Smooth muscle cell of the umbilical artery (primary cell): ENCODE results near the gene WASHC4. TPM values are rescaled to one million over a fixed set of nuclear protein-coding genes. Genes with fewer than 3 reads are reported as not detected.

Experiments
- total RNA-seq: library from RNA; depleted of rRNA; stranded (reverse); fragments of >200 nt; gene quantifications from 2 replicates; pipeline ENCODE4 v1.2.3, GENCODE V29; 2014

Gene WASHC4
- 106 and 134 TPM in 2 replicates for total RNA-seq

DNA sequence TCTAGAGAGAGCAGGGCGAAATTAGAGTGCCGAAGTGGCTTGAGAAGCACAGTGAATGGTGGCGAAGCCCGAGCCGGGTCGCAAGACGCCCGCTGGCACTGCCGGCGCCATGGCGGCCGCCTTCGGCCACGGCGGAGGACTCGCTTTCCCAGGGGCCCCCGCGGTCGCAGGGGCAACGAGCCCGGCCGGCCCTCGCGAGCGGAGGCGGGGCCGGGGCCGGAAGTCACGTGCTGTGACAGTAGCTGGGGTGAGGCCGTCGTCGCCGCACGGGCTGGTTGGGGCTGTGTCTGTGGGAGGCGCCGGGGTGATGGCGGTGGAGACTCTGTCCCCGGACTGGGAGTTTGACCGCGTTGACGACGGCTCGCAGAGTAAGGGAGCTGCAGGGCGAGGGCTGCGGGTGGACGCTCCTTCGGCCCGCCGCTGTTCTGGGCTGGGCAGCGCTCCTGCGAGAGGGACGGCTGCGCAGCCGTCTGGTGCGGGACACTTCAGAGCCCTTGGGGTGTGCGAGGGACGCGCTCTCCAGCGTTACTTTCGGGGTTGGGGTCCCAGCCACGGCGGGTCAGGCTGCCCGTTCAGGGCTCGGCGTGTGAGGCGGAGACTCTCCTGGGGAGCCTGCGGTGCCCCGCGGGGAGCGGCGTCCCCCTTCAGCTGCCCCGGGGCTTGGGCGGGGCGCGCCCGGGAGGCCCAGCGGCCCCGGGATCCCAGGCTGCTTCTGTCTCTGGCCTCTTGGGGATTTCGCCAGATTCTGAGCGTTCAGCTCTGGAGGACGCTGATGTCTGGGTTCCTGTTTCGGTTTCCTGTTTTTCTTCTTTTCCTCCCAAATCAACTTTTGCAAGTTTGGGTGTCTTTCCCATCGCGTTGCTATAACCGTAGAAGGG is at the start of gene WASHC4:
Gene WASHC4 (plus strand): TSS at position 238 of the 878 bp plus-strand sequence. CDS start 70 bp downstream, at position 308.

GRCh38 chr12:105084251-105085250 is 23.0 kb upstream of the WASHC4 start, which contains the start of gene ALDH1L2:
Gene ALDH1L2, minus strand, starts transcription at chr12:105084458. Its CDS starts 22 bp downstream, at chr12:105084436.

Other genes starting within 250 kb of the WASHC4 start
- gene SLC41A2, start 149.4 kb upstream of the WASHC4 start, total RNA-seq = 29.7 and 40.3 TPM in 2 replicates
- 3.3 and 6.5 TPM in 2 replicates for gene NOPCHAP1, start 121.4 kb upstream of the WASHC4 start, total RNA-seq
- gene ALDH1L2, start 23.3 kb upstream of the WASHC4 start, total RNA-seq = 80.1 and 91.5 TPM in 2 replicates
- gene APPL2, start 128.4 kb downstream of the WASHC4 start, total RNA-seq = 35.3 and 51.2 TPM in 2 replicates
- gene C12orf75, start 223.0 kb downstream of the WASHC4 start, total RNA-seq = 72.5 and 134 TPM in 2 replicates